Measurements from ENCODE around the gene CHRNA4. TPM values are rescaled to one million over a fixed set of nuclear protein-coding genes. Genes with fewer than 3 reads are reported as not detected.

CHRNA4 gene
- total RNA-seq, 1 donor, result not detected

GRCh38 chr20:63392465-63393365 lies 31.6 kb upstream of the CHRNA4 start:
- no peak overlapping the region for H3K4me3 ChIP-seq (ENCODE audit: low read depth, low read length)
- TF ChIP-seq CTCF (IDR thresholded peaks at IDR 0.05; ENCODE audit: insufficient read depth, low read length), result no peak
- no peak for DNase-seq (ENCODE audit: low read depth)

GRCh38 chr20:63387917-63388316 lies 26.8 kb upstream of the CHRNA4 start:
- TF ChIP-seq CTCF (IDR thresholded peaks at IDR 0.05; ENCODE audit: insufficient read depth, low read length), result no peak
- no peak for DNase-seq (ENCODE audit: low read depth)
- no peak overlapping the region for H3K4me3 ChIP-seq (ENCODE audit: low read depth, low read length)

- H3K4me3 ChIP-seq (ENCODE audit: low read depth, low read length), result no peak overlapping the region
- TF ChIP-seq CTCF (IDR thresholded peaks at IDR 0.05; ENCODE audit: insufficient read depth, low read length), result no peak
- DNase-seq (ENCODE audit: low read depth), result no peak
These were observed 26.2 kb upstream of the CHRNA4 start for GRCh38 chr20:63387393-63387792.

GRCh38 chr20:63386491-63386890 lies 25.3 kb upstream of the CHRNA4 start:
- no peak for DNase-seq (ENCODE audit: low read depth)
- TF ChIP-seq CTCF (IDR thresholded peaks at IDR 0.05; ENCODE audit: insufficient read depth, low read length), result no peak
- no peak overlapping the region for H3K4me3 ChIP-seq (ENCODE audit: low read depth, low read length)

GRCh38 chr20:63385819-63386218 lies 24.7 kb upstream of the CHRNA4 start:
- no peak for DNase-seq (ENCODE audit: low read depth)
- no peak for TF ChIP-seq CTCF (IDR thresholded peaks at IDR 0.05; ENCODE audit: insufficient read depth, low read length)
- H3K4me3 ChIP-seq (ENCODE audit: low read depth, low read length), result no peak overlapping the region

GRCh38 chr20:63384336-63384735 lies 23.2 kb upstream of the CHRNA4 start:
- TF ChIP-seq CTCF (IDR thresholded peaks at IDR 0.05; ENCODE audit: insufficient read depth, low read length), result no peak

More at GRCh38 chr20:63384336-63384735, 23.2 kb upstream of the CHRNA4 start:
- H3K4me3 ChIP-seq (ENCODE audit: low read depth, low read length), result no peak overlapping the region
- DNase-seq (ENCODE audit: low read depth), result no peak
